H9 (cell line): ENCODE measurements around the gene MTHFD2. TPM values are rescaled to one million over a fixed set of nuclear protein-coding genes. Genes with fewer than 3 reads are reported as not detected.

ENCODE experiments used
- DNase-seq: peaks from one replicate; pipeline ENCODE4 v3.0.0-alpha.2; 2017
- H2AFZ ChIP-seq: one replicate; pipeline ENCODE4 v1.6.1; 2013; ENCODE audit warnings: mild to moderate bottlenecking, low read length, control low read depth, moderate library complexity
- H2AK5ac ChIP-seq: 2 replicates; pipeline ENCODE4 v1.6.1; 2013; ENCODE audit warnings: low read length, control low read depth, mixed read lengths; ENCODE audit not compliant: insufficient read length
- H2BK120ac ChIP-seq: one replicate; pipeline ENCODE4 v1.6.1; 2013; ENCODE audit warnings: low read depth, mild to moderate bottlenecking, low read length, control low read depth, inconsistent platforms; ENCODE audit not compliant: poor library complexity, severe bottlenecking
- H2BK12ac ChIP-seq: 2 replicates; pipeline ENCODE4 v1.6.1; 2013; ENCODE audit warnings: low read length, control low read depth, mixed read lengths, low read depth; ENCODE audit not compliant: insufficient read length
- H2BK15ac ChIP-seq: 2 replicates; pipeline ENCODE4 v1.6.1; 2013; ENCODE audit warnings: low read depth, low read length, control low read depth
- H2BK20ac ChIP-seq: one replicate; pipeline ENCODE4 v1.6.1; 2013; ENCODE audit warnings: low read depth, mild to moderate bottlenecking, low read length, control low read depth, inconsistent platforms; ENCODE audit not compliant: poor library complexity, severe bottlenecking
- H2BK5ac ChIP-seq: 2 replicates; pipeline ENCODE4 v1.6.1; 2013; ENCODE audit warnings: low read length, control low read depth, mixed read lengths; ENCODE audit not compliant: insufficient read length
- H3K14ac ChIP-seq: 2 replicates; pipeline ENCODE4 v1.6.1; 2013; ENCODE audit warnings: low read length, control low read depth; ENCODE audit not compliant: insufficient read depth
- H3K18ac ChIP-seq: 2 replicates; pipeline ENCODE4 v1.6.1; 2013; ENCODE audit warnings: low read depth, mild to moderate bottlenecking, mixed read lengths, low read length, control low read depth; ENCODE audit not compliant: insufficient read length
- H3K23ac ChIP-seq: 2 replicates; pipeline ENCODE4 v1.6.1; 2013; ENCODE audit warnings: low read length, control low read depth, mixed read lengths, low read depth; ENCODE audit not compliant: insufficient read length
- H3K23me2 ChIP-seq: 2 replicates; pipeline ENCODE4 v1.6.1; 2013; ENCODE audit warnings: low read depth, mild to moderate bottlenecking, mixed read lengths, low read length, control low read depth; ENCODE audit not compliant: insufficient read length, poor library complexity, severe bottlenecking
- H3K27ac ChIP-seq: 2 replicates; pipeline ENCODE4 v1.5.1; 2013; ENCODE audit warnings: low read length, control low read depth, mixed read lengths, low read depth; ENCODE audit not compliant: insufficient read length
- H3K27me3 ChIP-seq: 2 replicates; pipeline ENCODE4 v1.6.1; 2013; ENCODE audit warnings: low read length, control low read depth, inconsistent platforms; ENCODE audit not compliant: insufficient read depth
- H3K4ac ChIP-seq: 2 replicates; pipeline ENCODE4 v1.6.1; 2013; ENCODE audit warnings: low read depth, mild to moderate bottlenecking, control low read depth, inconsistent platforms, low read length, moderate library complexity
- H3K4me1 ChIP-seq: 2 replicates; pipeline ENCODE4 v1.6.1; 2013; ENCODE audit warnings: low read length, control low read depth, inconsistent platforms; ENCODE audit not compliant: insufficient read depth
- H3K4me2 ChIP-seq: 2 replicates; pipeline ENCODE4 v1.6.1; 2013; ENCODE audit warnings: low read length, control low read depth, mixed read lengths; ENCODE audit not compliant: insufficient read length, insufficient read depth
- H3K56ac ChIP-seq: 2 replicates; pipeline ENCODE4 v1.6.1; 2013; ENCODE audit warnings: low read depth, mild to moderate bottlenecking, mixed read lengths, low read length, control low read depth; ENCODE audit not compliant: insufficient read length
- H3K79me1 ChIP-seq: 2 replicates; pipeline ENCODE4 v1.6.1; 2013; ENCODE audit warnings: low read depth, mild to moderate bottlenecking, moderate library complexity, low read length, control low read depth, inconsistent platforms; ENCODE audit not compliant: insufficient read depth, poor library complexity, severe bottlenecking
- H3K79me2 ChIP-seq: 2 replicates; pipeline ENCODE4 v1.6.1; 2013; ENCODE audit warnings: low read length, control low read depth, inconsistent platforms; ENCODE audit not compliant: insufficient read depth
- H3K9ac ChIP-seq: 2 replicates; pipeline ENCODE4 v1.6.1; 2013; ENCODE audit warnings: low read length, control low read depth, mixed read lengths; ENCODE audit not compliant: insufficient read length; ENCODE audit errors: extremely low read depth
- H3K9me3 ChIP-seq: one replicate; pipeline ENCODE4 v1.6.1; 2013; ENCODE audit warnings: low read depth, low read length, inconsistent platforms; ENCODE audit not compliant: control insufficient read depth
- H3T11ph ChIP-seq: one replicate; pipeline ENCODE4 v1.6.1; 2013; ENCODE audit warnings: mild to moderate bottlenecking, low read length, control low read depth, inconsistent platforms
- H4K20me1 ChIP-seq: one replicate; pipeline ENCODE4 v1.6.1; 2013; ENCODE audit not compliant: control insufficient read depth, insufficient read length, insufficient read depth
- H4K5ac ChIP-seq: 2 replicates; pipeline ENCODE4 v1.6.1; 2013; ENCODE audit warnings: low read depth, mild to moderate bottlenecking, mixed read lengths, low read length, control low read depth; ENCODE audit not compliant: insufficient read length
- H4K8ac ChIP-seq: replicated peaks from 2 replicates; pipeline ENCODE4 v1.6.1; 2013; ENCODE audit warnings: low read length, control low read depth, mixed read lengths, low read depth; ENCODE audit not compliant: insufficient read length
- H4K91ac ChIP-seq: 2 replicates; pipeline ENCODE4 v1.6.1; 2013; ENCODE audit warnings: low read depth, mild to moderate bottlenecking, moderate library complexity, mixed read lengths, low read length, control low read depth; ENCODE audit not compliant: insufficient read length
- H3K27ac Mint-ChIP-seq, 3 experiments: 2 replicates in 2 of 3; 3 replicates in 1 of 3; pipeline ENCODE4 v1.8.0; 2020 to 2021; ENCODE audit warnings: mixed read lengths in 3 of 3, mild to moderate bottlenecking in 1 of 3, moderate library complexity in 1 of 3
- H3K27me3 Mint-ChIP-seq: 2 replicates; pipeline ENCODE4 v1.8.0; 2021; ENCODE audit warnings: low read depth, mild to moderate bottlenecking, moderate library complexity, mixed read lengths
- H3K36me3 Mint-ChIP-seq, 3 experiments: 2 replicates in 2 of 3; 3 replicates in 1 of 3; pipeline ENCODE4 v1.8.0; 2020 to 2021; ENCODE audit warnings: low read depth in 3 of 3, mixed read lengths in 3 of 3; ENCODE audit not compliant: insufficient read depth in 1 of 3
- H3K4me1 Mint-ChIP-seq, 2 experiments: 2 replicates each; pipeline ENCODE4 v1.8.0; 2020; ENCODE audit warnings: mixed read lengths in 2 of 2
- H3K4me3 Mint-ChIP-seq, 2 experiments: 2 replicates in 1 of 2; 3 replicates in 1 of 2; pipeline ENCODE4 v1.8.0; 2020 to 2021; ENCODE audit warnings: mild to moderate bottlenecking in 2 of 2, mixed read lengths in 2 of 2, moderate library complexity in 1 of 2
- H3K9me3 Mint-ChIP-seq, 2 experiments: 2 replicates in 1 of 2; 3 replicates in 1 of 2; pipeline ENCODE4 v1.8.0; 2020; ENCODE audit warnings: mild to moderate bottlenecking in 2 of 2, mixed read lengths in 2 of 2, moderate library complexity in 1 of 2
- CTCF ChIP-seq: fragments of 200-600 bp; sonication (generic); conservative IDR thresholded peaks from 3 replicates; pipeline ENCODE4 v1.8.0; 2021; ENCODE audit warnings: antibody characterized with exemption, mild to moderate bottlenecking
- WGBS: extraction: QIAGEN DNeasy Blood & Tissue Kit; methylation state at CpG from one replicate; pipeline ENCODE4 v1.1.7; 2013; ENCODE audit warnings: missing lambda C conversion rate, low lambda C conversion rate, mixed read lengths; ENCODE audit not compliant: insufficient read length; ENCODE audit errors: extremely low coverage; 5-methylcytosine and 5-hydroxymethylcytosine counted together
- total RNA-seq: library from RNA; stranded (reverse); gene quantifications from 2 replicates; pipeline ENCODE4 v1.2.1, GENCODE V29; 2021

The MTHFD2 gene
- total RNA-seq, 1 experiment from 2014 or later, result 201 TPM

DNA sequence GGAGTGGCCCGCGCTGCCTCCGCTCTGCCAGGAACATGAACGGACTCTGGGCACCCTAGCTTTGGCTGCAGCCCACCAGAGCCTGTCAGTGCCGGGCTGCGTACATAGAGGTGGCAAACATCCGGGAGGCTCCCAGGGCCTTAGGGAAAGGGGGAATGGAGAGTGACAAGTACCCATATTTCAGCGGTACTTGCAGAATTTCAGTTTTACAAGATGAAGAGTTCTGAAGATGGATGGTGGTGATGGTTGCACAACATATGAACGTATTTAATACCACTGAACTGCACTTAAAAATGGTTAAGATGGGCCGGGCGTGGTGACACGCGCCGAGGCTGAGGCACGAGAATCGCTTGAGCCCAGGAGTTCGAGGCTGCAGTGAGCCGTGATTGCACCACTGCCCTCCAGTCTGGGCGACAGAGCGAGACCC lies 873 bp downstream of the MTHFD2 start:
- no peak for DNase-seq
- Histone ChIP-seq H3K9me3 (no peaks in the 10 kb centered on the region), H4K8ac (no peak overlapping the region), H3K79me1 (no peaks in the 10 kb centered on the region), H3K9ac (peak overlapping the region; percentile 97), H3K18ac (no peak overlapping the region), H3K27me3 (no peaks in the 10 kb centered on the region), H4K20me1 (no peaks in the 10 kb centered on the region), H3K14ac (peak overlapping the region; percentile 54), H4K91ac (no peak overlapping the region), H3K4me1 (peaks cover 3% of the 10 kb centered on the region; the same call in 1 of the 2 replicates), H4K5ac (no peak overlapping the region), H2BK12ac (no peak overlapping the region), H2BK5ac (no peak overlapping the region), H3T11ph (no peak overlapping the region), H3K79me2 (peaks cover 45% of the 10 kb centered on the region), H3K4ac (no peak overlapping the region), H3K27ac (no peak overlapping the region), H3K4me2 (peak overlapping the region; percentile 94), H3K23me2 (peaks cover 5% of the 10 kb centered on the region), H2BK15ac (no peak overlapping the region), H3K56ac (no peak overlapping the region), H2AFZ (no peak overlapping the region), H2AK5ac (no peak overlapping the region), H2BK20ac (no peak overlapping the region), H3K23ac (no peak overlapping the region), H2BK120ac (no peak overlapping the region)
- peaks cover 6% of the 10 kb centered on the region for H3K27me3 Mint-ChIP-seq
- peaks cover 28 to 38% of the 10 kb centered on the region in 2 experiments for H3K4me1 Mint-ChIP-seq
- no CpG with 5 or more reads among the region's 20 CpGs for WGBS
- peaks cover 2 to 3% of the 10 kb centered on the region in 2 experiments; a peak in 4 of 5 replicates for H3K9me3 Mint-ChIP-seq
- peak overlapping the region; percentile 92 to 98 (median 96) for H3K27ac Mint-ChIP-seq
- TF ChIP-seq CTCF, result no peak
- peaks cover 27 to 45% (median 43%) of the 10 kb centered on the region in 3 experiments for H3K36me3 Mint-ChIP-seq
- peak overlapping the region; percentile 97 to 100 for H3K4me3 Mint-ChIP-seq
